T-helper 22 cell (primary cell): ENCODE results near the gene ZNF451.
"Not testable (repeated sequence)": the region's sequence is repeated elsewhere in the genome, so short reads cannot be mapped to it uniquely, and the experiment has no call there.

ENCODE experiments used
- DNase-seq: peaks from one replicate; pipeline ENCODE4 v3.0.0-alpha.2; 2020; ENCODE audit warnings: low read depth

The ZNF451 gene

DNA sequence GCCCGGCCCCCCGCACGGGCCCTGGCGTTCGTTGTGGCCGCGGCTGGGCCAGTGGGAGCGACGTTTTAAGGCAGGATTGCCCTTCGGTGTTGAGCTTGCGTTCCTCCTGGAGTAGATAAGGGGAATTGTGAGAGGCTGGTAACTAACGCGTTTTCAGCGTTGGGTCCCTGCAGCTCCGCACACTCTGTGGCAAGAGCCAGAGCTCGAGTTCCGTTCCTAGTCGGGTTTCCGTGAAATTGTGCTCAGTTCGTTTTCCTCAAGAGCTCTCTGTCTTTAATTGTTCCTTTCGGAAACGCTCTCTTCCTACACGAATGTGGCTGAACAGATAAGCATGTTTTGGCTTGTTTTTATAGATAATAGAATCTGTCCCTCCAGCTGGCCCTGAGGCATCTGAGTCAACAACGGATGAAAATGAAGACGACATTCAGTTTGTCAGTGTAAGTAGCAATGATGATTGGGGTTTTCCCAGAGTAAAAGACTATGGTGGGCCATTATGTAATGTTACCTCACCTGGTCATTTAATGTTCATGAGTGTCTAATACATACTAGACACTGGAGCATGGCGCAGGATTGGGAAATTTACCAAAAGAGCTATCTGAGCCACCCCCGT is 575 bp downstream of the ZNF451 start:
- not testable (repeated sequence) for DNase-seq

DNA sequence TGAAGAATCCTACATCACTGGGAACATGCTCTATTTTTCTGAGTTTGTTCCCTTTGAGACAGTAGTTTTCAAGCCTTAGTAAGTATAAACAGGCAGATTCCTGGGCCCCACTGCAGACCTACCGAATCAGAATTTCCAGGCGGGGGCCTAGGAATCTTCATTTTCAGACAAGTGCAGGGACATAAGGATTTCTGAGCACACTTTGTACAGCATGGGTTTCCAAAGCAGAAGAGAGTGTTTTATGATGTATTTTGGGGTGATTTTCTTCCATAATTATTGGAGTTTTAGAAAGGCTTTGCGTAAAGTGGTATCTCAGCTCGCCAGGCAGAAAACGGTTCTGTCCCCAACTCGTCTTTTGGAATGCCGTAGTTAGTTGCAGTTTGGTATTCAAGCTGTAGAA is 1.4 kb downstream of the ZNF451 start:
- not testable (repeated sequence) for DNase-seq

DNA sequence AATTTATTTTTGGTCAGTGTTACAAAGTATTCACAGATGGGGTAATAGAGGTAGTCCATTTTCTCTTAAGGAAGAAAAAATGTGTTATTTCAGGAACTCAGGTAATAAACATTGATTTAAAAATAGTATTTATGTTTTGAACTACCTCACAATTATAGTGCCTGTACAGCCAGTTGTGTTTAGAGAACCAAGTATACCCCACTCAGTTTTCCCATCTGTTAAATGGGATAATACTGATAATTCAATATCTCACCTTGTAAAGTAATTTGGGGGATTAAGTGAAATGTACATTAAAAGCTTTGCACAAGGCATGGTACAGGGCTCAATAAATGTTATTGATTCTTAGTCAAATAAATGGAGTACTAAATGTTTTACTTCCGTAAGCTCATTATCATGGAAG is 4.7 kb downstream of the ZNF451 start:
- no peak for DNase-seq

DNA sequence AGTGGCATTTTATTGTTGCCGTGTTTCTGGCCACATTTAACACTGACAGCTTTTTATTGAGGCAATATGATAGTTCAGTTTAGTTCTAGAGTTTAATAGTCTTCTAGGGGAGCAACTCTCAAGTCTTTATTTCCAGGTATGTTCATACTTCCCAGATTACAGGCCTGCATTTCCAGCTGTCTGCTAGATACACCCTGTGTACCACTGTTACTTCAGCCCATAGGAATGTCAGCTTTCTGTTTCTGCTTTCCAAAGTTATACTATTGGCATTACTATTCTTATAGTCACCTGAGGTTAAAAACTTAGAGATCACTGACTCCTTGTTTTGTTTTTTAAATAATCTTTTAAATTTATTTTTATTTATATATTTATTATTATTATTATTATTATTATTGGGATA is 7.6 kb downstream of the ZNF451 start:
- DNase-seq = no peak

DNA sequence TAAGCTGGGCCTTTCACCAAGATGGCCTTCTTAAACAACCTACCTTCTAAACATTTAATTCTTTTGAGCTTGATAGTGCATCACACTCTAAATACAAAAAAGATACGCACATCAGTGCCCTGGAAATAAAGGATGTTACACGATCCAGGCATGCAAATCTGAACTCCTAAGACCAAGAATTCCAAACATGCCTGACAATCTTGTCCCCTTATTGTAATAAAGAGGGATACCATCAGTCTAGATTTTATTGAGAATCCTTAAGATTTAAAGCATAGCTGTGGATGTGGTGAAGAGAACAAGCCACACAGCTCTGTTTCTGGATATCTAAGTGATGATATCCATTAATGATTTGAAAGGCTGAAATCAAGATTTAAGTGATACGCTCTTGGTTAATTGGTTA is 13.0 kb downstream of the ZNF451 start:
- DNase-seq = no peak

DNA sequence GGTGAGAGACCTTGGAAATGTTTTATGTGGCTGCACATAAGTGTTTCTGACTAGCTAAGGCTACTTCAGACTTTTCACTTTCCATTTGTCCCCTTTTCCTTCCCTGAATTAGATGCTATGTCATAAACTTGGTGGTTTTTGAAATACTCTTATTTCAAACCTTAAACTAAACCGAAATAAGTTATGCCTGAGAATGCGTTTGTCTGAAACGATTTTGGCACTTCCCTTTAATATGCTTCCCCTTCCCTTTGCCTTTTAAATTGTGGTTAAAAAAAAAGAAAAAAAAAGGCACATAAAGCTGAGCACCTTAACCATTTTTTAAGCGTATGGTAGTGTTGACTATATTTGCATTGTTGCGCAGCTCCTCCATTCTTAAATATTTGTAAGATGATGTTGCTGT is 14.3 kb downstream of the ZNF451 start:
- DNase-seq = no peak

DNA sequence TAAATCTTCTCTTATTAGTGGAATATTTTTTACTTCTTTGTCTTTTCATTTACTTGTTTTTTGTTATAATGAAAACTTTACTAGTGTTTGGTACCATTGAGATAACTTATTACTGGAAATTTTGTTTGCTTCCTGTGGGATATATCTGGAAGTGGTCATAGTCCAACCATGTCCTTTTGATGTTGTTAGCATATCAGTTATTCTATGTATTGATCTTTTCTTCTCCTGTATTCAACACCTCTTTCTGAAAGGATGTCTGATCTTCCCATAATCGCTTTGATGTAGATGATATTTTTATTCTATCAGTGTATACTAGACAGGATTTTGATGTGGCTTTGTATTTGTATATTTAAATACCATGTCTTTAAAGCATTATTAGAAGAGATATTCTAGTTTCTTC is 17.0 kb downstream of the ZNF451 start:
- no peak for DNase-seq

DNA sequence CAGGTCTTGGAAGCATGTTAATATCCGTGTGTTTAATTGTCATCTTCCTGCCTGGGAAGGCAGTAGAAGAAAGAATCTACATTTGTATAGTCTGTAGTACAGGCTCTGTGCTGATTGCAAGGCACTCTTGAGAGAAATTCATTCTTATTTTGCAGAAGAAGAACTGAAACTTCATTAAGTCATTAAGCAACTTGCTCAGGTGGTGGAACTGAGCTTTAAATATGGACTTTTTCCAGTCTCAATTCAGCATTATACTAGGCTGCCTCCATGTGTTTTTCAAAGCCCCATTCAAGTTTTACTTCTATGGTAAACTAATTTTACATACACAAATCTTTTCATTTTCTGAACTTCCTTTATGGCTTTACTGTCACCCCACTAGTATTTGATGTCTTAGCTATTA is 18.7 kb downstream of the ZNF451 start:
- no peak for DNase-seq

DNA sequence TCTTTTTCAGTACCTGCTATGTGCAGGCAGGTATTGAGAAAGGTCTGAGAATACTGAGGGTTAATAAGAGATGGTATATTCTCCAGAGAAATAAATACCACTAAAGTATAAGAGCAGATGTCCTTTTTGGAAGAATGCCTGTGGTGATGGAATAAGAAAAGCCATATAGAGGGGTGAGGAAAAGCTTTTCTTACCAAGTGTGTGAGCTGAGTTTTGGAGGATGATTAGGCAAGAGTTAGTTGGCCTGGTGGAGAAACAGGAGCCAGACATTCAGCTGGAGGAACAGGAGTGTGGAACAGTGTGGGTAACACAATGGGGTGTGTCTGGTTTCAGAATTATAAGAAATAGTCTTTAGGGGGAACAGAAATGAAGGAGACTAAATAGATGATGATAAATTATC is 19.9 kb downstream of the ZNF451 start:
- no peak for DNase-seq

DNA sequence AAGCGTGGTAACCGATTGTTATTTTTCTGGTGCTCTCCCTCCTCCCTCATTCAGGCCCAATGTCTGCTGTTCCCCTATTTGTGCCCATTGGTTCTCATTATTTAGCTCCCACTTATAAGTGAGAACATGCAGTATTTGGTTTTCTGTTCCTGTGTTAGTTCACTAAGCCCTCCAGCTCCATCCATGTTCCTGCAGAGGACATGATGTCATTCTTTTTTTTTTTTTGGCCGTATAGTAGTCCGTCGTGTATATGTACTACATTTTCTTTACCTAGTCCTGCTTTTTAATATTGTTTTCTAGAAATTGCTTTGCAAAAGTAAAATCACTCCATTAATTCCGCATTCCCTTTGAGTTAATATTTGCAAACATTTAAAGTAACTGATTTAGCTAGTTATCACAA is 23.1 kb downstream of the ZNF451 start:
- no peak for DNase-seq

DNA sequence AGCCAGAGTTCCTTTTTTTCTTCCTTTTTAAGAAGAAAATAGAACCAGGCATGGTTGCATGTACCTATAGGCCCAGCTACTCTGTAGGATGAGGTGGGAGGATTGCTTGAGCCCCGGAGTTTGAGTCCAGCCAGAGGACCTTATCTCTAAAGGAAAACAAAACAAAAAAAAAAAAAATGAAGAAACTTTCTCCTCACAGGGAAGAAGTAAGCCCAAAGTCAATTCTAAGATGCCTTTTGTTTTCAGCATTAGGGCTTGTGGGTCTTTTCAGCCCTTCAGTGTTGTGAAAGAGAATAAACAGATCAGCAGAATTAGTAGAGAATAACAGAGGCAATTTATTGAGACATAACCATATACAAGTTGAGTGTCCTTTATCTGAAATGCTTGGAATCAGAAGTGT is 26.8 kb downstream of the ZNF451 start:
- no peak for DNase-seq

DNA sequence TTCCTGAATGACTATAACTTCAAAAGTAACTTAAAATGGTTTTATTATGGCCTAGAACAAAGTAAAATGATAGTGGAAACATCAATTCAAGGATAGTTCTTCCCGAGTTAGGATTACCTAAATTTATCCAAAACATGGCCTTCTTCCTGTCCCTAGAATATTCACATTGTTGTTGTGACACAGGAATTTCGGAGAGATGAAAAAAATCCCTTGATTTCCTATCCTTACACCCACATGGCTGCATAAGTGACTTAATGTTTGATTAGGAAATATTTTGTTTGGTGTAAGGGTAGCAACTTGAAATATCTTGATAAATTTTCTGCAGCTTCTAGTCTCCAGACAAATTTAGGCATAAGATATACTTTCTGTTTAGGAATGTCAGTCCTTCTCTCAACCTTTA is 27.8 kb downstream of the ZNF451 start:
- DNase-seq = no peak

DNA sequence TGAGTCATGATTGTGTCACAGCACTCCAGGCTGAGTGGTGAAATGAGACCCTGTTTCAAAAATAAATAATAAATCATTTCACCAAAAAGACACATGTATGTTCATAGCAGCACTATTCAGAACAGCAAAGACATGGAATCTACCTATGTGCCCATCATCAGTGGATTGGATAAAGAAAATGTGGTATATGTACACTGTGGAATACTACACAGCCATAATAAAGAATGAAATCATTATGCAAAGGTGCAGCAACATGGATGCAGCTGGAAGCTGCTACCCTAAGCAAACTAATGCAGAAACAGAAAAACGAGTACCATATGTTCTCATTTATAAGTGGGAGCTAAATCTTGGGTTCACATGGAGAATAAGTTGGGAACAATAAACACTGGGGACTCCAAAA is 33.1 kb downstream of the ZNF451 start:
- DNase-seq = no peak

DNA sequence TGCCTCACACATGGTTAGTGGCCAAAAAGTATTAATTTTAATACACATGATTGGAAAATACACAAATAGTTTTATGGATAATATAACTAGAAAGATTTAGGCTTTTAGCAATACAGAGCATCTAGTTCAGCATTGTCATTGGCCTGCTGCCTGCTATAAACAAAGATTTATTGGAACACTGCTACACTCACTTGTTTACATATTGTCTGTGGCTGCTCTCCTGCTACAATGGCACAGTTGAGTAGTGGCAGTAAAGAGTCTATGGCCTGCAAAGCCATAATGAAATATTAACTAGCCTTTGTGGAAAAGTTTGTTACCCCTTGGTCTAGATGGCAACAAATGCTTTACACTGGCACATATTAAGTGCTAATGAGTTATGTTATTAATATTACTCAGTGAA is 37.8 kb downstream of the ZNF451 start:
- DNase-seq = no peak

DNA sequence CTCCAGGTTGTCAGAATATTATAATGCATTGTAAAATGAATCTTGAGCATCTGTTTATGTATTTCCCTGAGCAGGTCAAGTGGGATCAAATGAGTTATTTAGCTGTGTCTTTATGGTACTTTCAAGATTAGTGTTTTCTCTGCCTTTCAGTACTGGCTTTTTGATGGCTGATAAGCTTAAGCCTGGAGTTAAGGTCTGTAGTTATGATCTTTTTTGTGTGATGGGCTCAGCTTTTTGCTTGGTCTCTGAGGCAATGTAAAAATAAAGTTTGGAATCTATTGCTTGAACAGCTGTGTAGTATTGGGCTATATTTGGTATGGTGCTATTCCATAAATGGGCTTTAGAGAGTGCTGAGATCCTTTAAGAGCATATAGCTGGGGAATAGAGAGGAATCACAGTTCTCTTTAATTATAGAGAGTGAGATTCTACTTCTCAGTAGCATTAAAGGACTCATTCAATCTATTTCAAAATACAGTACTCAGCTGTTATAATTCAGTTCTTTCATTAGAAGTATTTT is 40.7 kb downstream of the ZNF451 start:
- no peak for DNase-seq

DNA sequence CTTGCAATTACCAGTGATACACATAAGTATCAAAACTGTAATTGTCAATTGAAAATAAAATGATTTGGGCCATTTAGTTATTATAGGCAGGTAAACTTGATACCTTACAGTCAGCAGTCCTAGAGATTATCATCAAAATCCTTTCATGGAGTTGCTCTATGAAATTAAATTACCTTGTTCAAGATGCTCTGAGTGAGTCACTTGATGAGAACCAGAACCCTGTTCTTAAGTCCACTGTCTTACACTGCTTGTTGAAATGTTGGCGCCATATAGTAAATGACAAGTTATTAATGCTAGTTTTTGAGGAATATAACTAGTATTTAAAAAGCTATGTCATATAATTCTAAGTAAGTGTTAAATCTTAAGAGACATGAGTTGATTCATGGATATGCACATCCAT is 45.0 kb downstream of the ZNF451 start:
- DNase-seq = no peak

DNA sequence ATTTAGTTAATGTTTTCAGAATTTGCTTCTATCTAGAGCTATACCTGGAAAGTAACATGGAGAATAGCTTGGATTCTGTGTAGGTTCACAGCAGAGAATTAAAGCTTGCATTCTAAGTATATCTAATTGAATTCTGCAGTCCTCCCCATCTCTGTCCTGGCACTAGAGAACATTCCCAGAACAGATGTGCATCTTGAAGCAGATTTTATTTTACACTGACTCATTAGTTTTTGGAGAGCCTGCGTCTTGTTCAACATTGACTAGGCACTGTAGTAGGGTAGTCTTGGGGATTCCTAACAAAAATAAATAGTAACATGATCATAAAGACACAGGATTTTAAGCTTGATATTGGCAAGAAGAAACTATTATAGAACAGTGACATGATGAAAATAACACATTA is 45.9 kb downstream of the ZNF451 start:
- no peak for DNase-seq

DNA sequence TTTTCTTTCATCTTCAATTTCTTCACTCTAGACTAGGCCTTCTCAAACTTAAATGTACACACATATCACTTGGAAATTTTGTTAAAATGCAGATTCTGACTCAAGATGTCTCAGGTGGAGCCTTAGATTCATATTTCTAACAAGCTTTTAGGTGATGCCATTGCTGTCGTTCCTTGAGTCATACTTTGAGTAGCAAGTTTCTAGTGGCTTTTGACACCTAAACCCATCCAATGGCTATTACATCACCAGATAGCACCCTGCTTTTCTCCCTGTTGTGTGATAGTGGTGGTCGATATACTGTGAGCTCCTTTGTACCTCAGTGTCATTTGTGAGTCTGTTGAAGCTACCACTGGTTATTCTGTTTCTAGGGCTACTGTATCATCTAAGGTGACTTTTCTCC is 47.4 kb downstream of the ZNF451 start:
- DNase-seq = no peak

DNA sequence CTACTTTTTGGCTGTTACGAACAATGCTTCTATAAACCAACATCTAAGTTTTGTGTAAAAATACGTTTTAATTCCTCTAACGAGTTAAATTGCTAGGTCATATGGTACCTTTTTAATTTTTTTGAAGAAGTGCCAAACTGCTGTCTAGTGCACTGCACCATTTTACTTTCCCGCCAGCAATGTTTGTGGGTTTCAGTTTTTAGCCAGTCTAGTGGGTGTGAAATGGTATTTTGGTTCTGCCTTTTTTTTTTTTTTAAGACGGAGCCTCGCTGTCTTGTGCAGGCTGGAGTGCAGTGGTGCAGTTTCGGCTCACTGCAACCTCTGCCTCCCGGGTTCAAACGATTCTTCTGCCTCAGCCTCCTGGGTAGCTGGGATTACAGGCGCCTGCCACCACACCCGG is 48.0 kb downstream of the ZNF451 start:
- no peak for DNase-seq

DNA sequence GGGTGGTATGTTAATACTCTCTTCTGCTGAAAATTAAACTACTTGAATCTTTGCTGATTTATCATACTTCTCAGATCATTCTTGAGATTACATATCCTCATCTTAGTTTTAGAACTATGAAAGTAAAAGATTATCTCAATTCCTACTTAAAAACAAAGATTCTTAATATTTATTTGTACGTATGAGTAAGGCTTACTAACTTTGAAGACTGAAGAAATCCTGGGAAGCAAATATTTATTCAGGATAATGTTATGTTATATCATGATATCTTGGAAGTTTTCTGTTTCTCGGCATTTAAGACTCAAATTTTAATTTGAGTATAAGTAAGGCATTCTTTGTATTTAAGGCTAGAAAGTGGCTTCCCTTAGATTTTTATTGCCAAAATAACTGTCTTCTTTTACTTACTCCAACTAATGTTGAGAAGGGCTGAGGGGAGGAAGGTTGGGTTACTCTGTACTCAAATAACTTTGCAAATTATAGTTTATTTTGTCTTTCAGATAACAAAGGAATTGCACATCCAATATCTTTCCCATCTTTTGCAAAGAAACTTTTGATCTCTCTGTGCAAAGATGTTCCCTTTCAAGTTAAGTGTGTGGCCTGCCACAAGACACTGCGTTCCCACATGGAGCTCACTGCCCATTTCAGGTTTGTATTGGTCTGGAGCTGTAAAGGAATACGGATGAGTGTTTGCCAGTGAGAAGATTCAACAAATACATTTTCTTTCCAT is 51.6 kb downstream of the ZNF451 start:
- no peak for DNase-seq

DNA sequence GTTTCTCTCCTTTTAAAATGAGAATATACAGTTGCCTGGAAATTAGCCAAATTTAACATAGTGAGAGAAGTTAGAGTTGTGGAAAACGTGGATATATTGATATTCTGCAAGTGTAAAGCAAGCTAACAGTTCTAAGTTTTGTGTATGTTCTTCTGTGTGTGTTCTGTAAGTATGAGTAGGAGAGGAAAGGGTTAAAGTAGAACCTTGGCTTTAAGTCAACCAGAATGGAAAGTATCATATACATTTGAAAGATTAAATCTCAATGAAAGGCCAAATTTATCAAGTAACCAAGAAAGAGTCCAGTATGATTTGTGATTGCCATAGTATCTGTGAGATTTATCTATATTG is 52.2 kb downstream of the ZNF451 start:
- no peak for DNase-seq

DNA sequence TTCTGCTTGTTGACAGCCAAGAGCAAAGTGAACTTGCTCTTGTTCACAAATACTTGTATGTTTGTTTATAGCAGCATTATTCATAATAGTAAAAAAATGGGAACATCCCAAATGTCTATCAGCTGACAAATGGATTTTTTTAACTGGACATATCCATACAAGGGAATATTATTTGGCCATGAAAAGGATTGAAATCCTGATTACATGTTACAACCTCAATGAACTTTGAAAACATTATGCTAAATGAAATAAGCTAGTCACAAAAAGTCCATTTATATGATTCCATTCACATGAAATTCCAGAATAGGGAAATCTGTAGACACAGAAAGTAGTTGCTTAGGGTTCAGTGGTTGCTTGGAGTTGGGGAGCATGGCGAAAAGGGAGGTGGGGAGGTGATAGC is 53.7 kb downstream of the ZNF451 start:
- no peak for DNase-seq

DNA sequence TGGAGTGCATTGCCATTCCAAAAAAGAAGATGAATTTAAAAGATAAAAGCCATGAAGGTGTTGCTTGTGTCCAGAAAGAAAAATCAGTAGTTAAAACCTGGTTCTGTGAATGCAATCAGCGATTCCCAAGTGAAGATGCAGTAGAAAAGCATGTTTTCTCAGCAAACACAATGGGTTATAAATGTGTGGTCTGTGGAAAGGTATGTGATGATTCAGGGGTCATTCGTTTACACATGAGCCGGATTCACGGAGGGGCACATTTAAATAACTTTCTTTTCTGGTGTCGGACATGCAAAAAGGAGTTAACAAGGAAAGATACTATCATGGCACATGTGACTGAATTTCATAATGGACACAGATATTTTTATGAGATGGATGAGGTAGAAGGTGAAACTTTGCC is 57.4 kb downstream of the ZNF451 start:
- DNase-seq = no peak
